Urinary bladder (tissue), 4 donors: ENCODE data around the gene TMEM41B. TPM values are rescaled to one million over a fixed set of nuclear protein-coding genes. Genes with fewer than 3 reads are reported as not detected.
"Not testable (repeated sequence)": the region's sequence is repeated elsewhere in the genome, so short reads cannot be mapped to it uniquely, and the experiment has no call there.

Experiments used
- DNase-seq: peaks from one replicate; pipeline ENCODE4 v3.0.0-alpha.2; 2015; ENCODE audit errors: extremely low spot score
- H3K27ac ChIP-seq: one replicate; pipeline ENCODE4 v1.5.1; 2013; ENCODE audit warnings: low read depth, mild to moderate bottlenecking, moderate library complexity
- H3K36me3 ChIP-seq: one replicate; pipeline ENCODE4 v1.6.1; 2013; ENCODE audit warnings: mild to moderate bottlenecking, moderate library complexity; ENCODE audit not compliant: insufficient read depth
- H3K4me1 ChIP-seq: one replicate; pipeline ENCODE4 v1.6.1; 2013; ENCODE audit warnings: mild to moderate bottlenecking, moderate library complexity; ENCODE audit not compliant: insufficient read depth
- H3K4me3 ChIP-seq: one replicate; pipeline ENCODE4 v1.5.1; 2013; ENCODE audit warnings: low read depth, low read length
- WGBS: extraction: QIAGEN DNeasy Blood & Tissue Kit; methylation state at CpG from one replicate; pipeline ENCODE4 v1.1.7; 2013; 5-methylcytosine and 5-hydroxymethylcytosine counted together
- polyA plus RNA-seq: library from polyadenylated mRNA; stranded (reverse); fragments of 200-250 nt; gene quantifications from one replicate; pipeline ENCODE4 v1.2.3, GENCODE V29; 2013
- total RNA-seq: library from RNA; depleted of rRNA; stranded (reverse); fragments of >200 nt; gene quantifications from one replicate; pipeline ENCODE4 v1.2.3, GENCODE V29; 2014
- donor health status: healthy with polysubstance abuse.
- donor health status: healthy.

The TMEM41B gene
- total and polyA plus RNA-seq, 2 donors: 9.1 to 51.0 TPM

GRCh38 chr11:9277176-9277575 is 37.2 kb downstream of the TMEM41B start:
- DNase-seq: no peak
- no peak overlapping the region for H3K4me3 ChIP-seq
- H3K36me3 ChIP-seq: no peaks in the 10 kb centered on the region
- WGBS: 94% methylated on average over 8 of the region's 8 CpGs
- no peak overlapping the region for H3K27ac ChIP-seq
- H3K4me1 ChIP-seq: no peaks in the 10 kb centered on the region

GRCh38 chr11:9276571-9276970 is 37.8 kb downstream of the TMEM41B start:
- 92% methylated on average over 3 of the region's 3 CpGs for whole genome bisulfite sequencing
- DNase-seq: no peak
- no peak overlapping the region for H3K27ac ChIP-seq
- no peak overlapping the region for H3K4me3 ChIP-seq
- no peaks in the 10 kb centered on the region for H3K36me3 ChIP-seq
- H3K4me1 ChIP-seq: no peaks in the 10 kb centered on the region

DNA sequence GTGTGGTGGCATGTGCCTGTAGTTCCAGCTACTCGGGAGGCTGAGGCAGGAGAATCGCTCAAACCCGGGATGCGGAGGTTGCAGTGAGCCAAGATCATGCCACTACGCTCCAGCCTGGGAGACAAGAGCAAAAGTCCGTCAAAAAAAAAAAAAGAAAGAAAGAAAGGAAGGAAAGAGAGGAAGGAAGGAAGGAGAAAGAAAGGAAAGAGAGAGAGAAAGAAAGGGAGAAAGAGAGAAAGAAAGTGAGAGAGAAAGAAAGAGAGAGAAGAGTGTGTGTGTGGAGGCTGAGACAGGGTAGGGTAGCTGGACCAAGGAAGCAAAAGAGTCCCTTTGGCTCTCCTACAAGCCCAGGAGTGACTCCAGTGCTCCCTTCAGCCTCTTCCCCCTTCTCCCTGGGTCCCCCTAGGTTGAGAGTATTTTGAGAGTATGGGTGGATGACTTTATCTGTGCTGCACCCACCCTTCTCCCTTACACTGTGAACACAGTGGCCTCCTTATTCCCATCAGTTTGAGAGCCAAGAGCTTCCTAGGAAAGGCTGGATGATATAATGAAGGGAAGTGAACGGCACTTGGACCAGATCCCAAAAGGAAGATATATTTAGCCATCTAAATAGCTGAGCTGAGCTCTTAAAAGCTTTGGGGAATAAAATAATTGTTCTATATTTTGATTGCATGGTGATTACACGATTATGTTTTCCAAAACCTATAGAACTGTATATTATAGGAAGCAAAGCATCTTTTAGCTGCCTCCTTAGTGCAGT is 39.7 kb downstream of the TMEM41B start:
- no peak overlapping the region for H3K4me3 ChIP-seq
- no peaks in the 10 kb centered on the region for H3K4me1 ChIP-seq
- H3K27ac ChIP-seq: no peak overlapping the region
- DNase-seq: no peak
- H3K36me3 ChIP-seq: no peaks in the 10 kb centered on the region
- 71% methylated on average over 8 of the region's 8 CpGs for WGBS

GRCh38 chr11:9273376-9274336 is 40.7 kb downstream of the TMEM41B start:
- WGBS: 93% methylated on average over 15 of the region's 15 CpGs
- Histone ChIP-seq H3K27ac (no peak overlapping the region), H3K4me1 (no peaks in the 10 kb centered on the region), H3K36me3 (no peaks in the 10 kb centered on the region), H3K4me3 (no peak overlapping the region)
- no peak for DNase-seq

DNA sequence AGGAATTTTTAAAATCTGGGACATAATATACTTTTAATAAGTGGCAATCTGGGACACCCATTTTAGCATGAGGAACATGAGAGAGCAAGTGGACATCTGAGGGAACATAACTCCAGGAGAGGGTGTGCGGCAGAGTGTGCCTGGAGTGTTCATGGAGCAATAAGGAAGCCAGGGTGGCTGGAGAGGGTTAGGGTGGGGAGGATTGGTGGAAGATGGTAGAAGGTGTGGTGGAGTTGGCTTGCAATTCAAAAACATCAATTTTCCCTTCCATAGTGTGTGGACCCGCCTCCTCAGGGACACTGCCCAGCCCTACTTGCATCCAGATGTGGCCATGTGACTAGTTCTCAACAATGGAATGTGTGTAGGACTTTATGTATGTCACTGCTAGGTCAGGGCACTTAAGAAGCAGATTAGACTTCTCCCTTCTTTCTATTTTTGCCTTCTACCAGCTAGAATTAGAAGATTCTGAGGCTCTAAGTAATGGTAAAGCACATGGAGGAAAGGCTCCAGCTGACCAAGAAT is 44.8 kb downstream of the TMEM41B start:
- WGBS: 85% methylated on average over 2 of the region's 2 CpGs
- no peak overlapping the region for H3K27ac ChIP-seq
- no peak overlapping the region for H3K4me3 ChIP-seq
- no peaks in the 10 kb centered on the region for H3K4me1 ChIP-seq
- DNase-seq: no peak
- no peaks in the 10 kb centered on the region for H3K36me3 ChIP-seq

DNA sequence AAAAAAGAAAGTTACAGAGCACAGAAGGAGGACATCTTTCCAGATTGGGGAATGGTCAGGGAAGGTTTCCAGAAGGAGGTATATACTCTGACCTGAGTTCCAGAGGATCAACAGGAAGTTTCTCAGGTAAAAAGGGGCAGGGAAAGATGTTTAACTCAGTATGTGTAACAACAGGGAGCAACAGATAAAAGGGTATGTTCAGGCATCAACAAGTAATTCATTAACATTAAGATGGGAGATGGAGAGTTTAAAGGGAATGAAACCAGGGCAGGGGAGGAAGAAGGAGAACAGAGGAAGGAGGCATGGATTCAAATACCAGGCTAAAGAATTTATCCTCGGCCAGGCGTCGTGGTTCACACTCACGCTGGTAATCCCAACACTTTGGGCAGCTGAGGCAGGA is 46.7 kb downstream of the TMEM41B start:
- DNase-seq: no peak
- 74% methylated on average over 4 of the region's 4 CpGs for WGBS
- no peak overlapping the region for H3K27ac ChIP-seq
- H3K4me1 ChIP-seq: no peaks in the 10 kb centered on the region
- H3K4me3 ChIP-seq: no peak overlapping the region
- H3K36me3 ChIP-seq: no peaks in the 10 kb centered on the region

GRCh38 chr11:9266926-9267325 is 47.5 kb downstream of the TMEM41B start:
- H3K4me3 ChIP-seq: no peak overlapping the region
- no peaks in the 10 kb centered on the region for H3K4me1 ChIP-seq
- WGBS: 92% methylated on average over 8 of the region's 8 CpGs
- no peak overlapping the region for H3K27ac ChIP-seq
- no peak for DNase-seq
- H3K36me3 ChIP-seq: no peaks in the 10 kb centered on the region

- H3K4me1 ChIP-seq: no peaks in the 10 kb centered on the region
- no peaks in the 10 kb centered on the region for H3K36me3 ChIP-seq
- no peak for DNase-seq
- H3K27ac ChIP-seq: no peak overlapping the region
- H3K4me3 ChIP-seq: no peak overlapping the region
- 88% methylated on average over 13 of the region's 13 CpGs for WGBS
Observed at GRCh38 chr11:9266132-9266736, 48.2 kb downstream of the TMEM41B start.

GRCh38 chr11:9265211-9266131 is 48.9 kb downstream of the TMEM41B start, which contains the start of gene DENND5A:
DENND5A (minus strand) TSS chr11:9265350; CDS start chr11:9265069, 281 bp downstream.
- DNase-seq: peak; percentile 35
- H3K4me3 ChIP-seq: peak within 1 kb of the TSS; percentile 91
- H3K36me3 ChIP-seq: no peaks in the 10 kb centered on the region
- H3K27ac ChIP-seq: peak within 1 kb of the TSS; percentile 88
- H3K4me1 ChIP-seq: no peaks in the 10 kb centered on the region
- WGBS: 7% methylated on average over 63 of the region's 63 CpGs

DNA sequence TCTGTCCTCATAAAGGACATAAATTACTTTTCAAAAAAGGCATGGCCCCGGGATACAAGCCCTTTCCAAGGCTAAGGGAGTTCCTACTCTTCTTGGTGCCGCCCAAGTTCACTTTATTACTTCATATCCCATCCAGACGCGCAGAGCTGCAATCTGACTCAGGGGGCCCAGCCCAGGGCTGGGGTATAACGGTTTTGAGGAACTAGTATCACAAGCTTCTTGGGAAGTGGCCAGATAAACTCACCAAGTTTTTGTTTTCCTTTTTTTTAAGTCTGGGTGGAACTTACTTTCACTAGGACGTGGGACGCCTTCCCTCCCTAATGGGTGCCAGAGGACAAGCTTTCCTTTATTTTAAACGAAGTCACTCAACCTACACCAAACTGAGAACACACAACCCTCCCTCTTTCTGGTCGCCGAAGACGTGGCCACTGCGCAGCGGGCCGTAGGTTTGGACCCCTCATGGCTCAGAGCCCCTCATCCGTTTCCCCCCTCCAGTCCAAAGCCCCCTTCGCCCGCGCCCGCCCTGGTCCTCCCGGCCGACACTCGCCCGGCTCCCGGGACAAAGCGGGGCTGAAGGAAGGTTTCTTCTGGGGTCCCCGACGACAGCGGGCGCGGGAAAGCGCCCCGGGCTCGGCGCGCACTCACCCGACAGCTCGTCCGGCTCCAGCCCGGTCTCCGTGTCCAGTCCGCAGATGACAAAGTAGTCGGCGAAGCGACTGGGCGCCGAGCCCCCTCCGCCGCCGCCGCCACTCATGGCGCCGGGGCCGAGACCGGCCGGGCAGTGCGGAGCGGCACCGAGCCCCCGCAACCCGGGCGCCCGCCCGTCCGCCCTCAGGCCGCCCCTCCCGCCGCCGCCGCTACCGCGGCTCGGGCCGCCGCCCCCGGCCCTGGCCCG is 49.8 kb downstream of the TMEM41B start:
- no peaks in the 10 kb centered on the region for H3K4me1 ChIP-seq
- under 1% methylated on average over 76 of the region's 76 CpGs for WGBS

GRCh38 chr11:9263840-9264315 is 50.5 kb downstream of the TMEM41B start:
- no peaks in the 10 kb centered on the region for H3K36me3 ChIP-seq
- DNase-seq: no peak
- peak overlapping the region; percentile 88 for H3K27ac ChIP-seq
- peak overlapping the region; percentile 91 for H3K4me3 ChIP-seq
- H3K4me1 ChIP-seq: no peaks in the 10 kb centered on the region
- WGBS: 2% methylated on average over 8 of the region's 9 CpGs

More for the DNA sequence above, 49.8 kb downstream of the TMEM41B start:
- H3K4me3 ChIP-seq: peak overlapping the region; percentile 91
- peak overlapping the region; percentile 88 for H3K27ac ChIP-seq
- DNase-seq: peak; percentile 71
- H3K36me3 ChIP-seq: no peaks in the 10 kb centered on the region

GRCh38 chr11:9260838-9261146 is 53.6 kb downstream of the TMEM41B start:
- not testable (repeated sequence) for DNase-seq, H3K4me3 ChIP-seq, H3K27ac ChIP-seq, H3K36me3 ChIP-seq, H3K4me1 ChIP-seq
- 72% methylated on average over 2 of the region's 2 CpGs for WGBS
